GM12801 (cell line): ENCODE results near the gene CPS1.

Source experiments
- CTCF ChIP-seq: IDR thresholded peaks from one replicate; pipeline ENCODE4 v1.5.1; 2011; ENCODE audit warnings: control low read depth; ENCODE audit not compliant: insufficient read length; ENCODE audit errors: extremely low read depth

Gene CPS1

GRCh38 chr2:210630873-210631560 is 74.6 kb downstream of the CPS1 start:
- no peak for TF ChIP-seq CTCF

GRCh38 chr2:210633699-210634098 is 77.3 kb downstream of the CPS1 start:
- TF ChIP-seq CTCF: no peak

- no peak for TF ChIP-seq CTCF
These were observed 78.9 kb downstream of the CPS1 start for GRCh38 chr2:210635257-210635656.

GRCh38 chr2:210642333-210642732 is 85.9 kb downstream of the CPS1 start:
- TF ChIP-seq CTCF: no peak

GRCh38 chr2:210647151-210647550 is 90.8 kb downstream of the CPS1 start:
- TF ChIP-seq CTCF: no peak

- TF ChIP-seq CTCF: no peak
These were observed 97.7 kb downstream of the CPS1 start for GRCh38 chr2:210654091-210654490.

GRCh38 chr2:210655229-210655975 is 99.0 kb downstream of the CPS1 start:
- TF ChIP-seq CTCF: no peak
